NCI-H82 treated with DMSO at 0.1 percent for 48 hours (cell line): ENCODE results near the gene VWA3B.
"Not testable (repeated sequence)": the region's sequence is repeated elsewhere in the genome, so short reads cannot be mapped to it uniquely, and the experiment has no call there.

Experiments used
- DNase-seq: peaks from one replicate; lab custom pipeline; 2025; ENCODE audit not compliant: unreplicated experiment; lab: John Stamatoyannopoulos, UW

Gene VWA3B

DNA sequence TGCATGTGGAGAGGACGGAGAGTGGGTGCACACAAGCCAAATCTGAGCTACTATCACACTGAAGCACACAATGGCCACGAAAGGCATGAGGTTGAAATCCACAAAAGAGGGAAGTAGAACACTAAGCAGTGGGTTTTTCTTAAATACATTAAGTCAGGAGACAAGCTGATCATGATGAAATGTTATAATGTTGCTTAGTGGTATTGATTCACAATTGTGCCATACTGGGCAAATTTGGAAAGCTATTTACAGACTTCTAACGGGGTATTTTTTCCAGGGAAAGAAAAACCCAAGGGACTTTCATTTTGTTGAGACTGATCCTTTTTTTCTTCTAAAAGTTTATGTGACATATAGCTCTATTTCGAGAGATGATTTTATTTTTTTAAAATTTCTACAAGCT lies 158.5 kb downstream of the VWA3B start:
- DNase-seq = no peak

DNA sequence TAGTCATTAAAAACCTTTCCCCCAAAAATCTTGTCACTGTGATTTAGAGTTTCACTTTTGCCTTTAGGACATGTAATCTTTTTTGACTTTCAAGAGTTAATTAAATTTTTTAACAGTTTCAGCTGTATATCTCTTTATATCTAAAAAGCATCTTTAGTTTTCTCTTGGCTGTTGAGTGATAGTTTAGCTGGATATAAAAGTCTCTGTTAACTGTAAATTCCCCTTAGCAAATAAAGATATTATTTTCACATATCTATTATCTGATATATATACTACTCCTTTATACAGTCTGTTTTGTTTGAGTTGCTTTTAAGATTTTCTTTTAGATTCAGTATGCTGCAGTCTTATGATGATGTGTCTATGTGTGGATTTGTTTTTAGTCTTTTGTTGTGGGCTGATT lies 160.4 kb downstream of the VWA3B start:
- DNase-seq = no peak

- no peak for DNase-seq
Observed at GRCh38 chr2:98252038-98252773, 165.2 kb downstream of the VWA3B start.

DNA sequence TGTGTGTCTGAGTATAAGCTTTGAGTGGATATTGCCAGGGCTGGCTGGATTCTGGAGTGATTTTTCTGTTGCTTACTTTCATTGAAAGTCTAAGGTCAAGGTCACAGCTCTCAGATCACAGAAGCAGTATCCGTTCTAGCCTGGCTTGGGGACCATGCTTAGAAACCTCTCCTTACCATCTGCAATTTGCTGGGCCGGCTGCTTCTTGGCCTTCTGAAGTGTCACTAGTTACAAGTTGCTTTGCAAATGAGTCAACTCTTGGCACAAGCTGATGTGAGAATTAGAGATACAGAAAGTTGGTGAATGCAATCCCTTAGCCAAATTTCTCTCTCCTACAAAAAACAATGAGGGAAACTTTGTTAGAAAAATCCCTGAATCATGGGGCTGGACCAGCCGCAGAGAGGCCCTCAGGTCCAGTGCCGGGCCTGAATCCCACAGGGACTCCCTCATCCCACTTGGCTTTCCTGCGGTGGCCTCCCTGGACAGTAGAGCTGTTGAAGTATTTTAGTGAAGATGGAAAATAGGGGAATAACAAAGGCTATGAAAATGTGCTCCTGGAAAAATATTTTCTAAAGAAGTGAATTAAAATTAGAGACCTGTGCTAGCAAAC lies 166.6 kb downstream of the VWA3B start:
- no peak for DNase-seq

DNA sequence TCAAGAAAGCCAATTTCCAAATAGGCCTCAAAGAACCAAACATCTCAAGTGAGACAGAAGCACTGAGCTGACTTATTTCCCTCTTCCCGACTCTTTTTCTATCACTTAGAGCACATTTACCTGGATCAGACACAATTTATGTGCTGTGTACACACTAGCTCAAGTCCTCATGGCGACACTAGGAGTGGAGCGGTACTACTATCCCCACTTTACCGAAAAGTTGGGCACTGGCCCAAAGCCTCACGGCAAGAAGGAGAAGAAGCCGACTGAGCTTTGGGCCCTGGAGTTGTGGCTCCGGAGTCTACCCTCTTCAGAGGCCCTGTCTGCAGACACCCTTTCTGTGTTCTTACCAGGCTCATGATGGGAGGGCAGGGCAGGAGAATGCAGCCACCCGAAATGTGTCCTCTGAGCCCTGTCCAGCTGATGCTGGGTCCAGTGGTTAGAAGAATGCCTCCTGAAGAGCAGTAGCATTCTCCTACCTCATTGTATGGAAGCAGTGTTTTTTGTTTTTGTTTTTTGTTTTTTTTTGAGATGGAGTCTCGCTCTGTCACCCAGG lies 167.6 kb downstream of the VWA3B start:
- DNase-seq = no peak

DNA sequence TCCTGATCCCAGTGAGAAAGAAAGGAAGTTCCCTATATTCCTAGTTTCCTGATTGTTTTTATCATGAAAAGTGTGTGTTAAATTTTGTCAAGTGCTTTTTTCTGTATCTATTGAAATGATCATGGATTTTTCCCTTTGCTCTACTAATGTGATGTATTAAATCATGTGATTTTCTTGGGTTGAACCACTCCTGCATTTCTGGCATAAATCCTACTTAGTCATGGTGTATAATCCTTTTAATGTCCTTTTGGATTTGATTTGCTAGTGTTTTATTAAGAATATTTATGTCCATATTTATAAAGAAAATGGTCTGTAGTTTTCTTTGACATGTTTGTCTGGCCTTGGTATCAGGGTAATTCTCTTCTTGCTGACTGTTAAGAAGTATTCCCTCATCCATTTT lies 171.9 kb downstream of the VWA3B start:
- DNase-seq = no peak

DNA sequence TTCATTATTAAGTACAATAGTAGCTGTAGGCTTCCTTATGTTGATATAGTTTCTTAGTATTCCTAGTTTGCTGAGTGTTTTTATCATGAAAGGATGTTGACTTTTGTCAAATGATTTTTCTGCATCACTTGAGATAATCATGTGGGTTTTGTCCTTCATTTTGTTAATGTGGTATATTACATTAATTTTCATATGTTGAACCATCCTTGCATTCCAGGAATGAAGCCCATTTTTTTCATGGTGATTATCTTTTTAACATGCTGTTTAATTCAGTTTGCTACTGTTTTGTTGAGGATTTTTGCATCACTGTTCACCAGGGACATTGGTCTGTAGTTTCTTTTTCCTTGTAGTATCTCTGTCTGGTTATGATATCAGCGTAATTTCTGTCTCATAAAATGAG lies 176.4 kb downstream of the VWA3B start:
- DNase-seq = no peak

GRCh38 chr2:98268225-98268624 lies 181.3 kb downstream of the VWA3B start:
- DNase-seq = not testable (repeated sequence)

DNA sequence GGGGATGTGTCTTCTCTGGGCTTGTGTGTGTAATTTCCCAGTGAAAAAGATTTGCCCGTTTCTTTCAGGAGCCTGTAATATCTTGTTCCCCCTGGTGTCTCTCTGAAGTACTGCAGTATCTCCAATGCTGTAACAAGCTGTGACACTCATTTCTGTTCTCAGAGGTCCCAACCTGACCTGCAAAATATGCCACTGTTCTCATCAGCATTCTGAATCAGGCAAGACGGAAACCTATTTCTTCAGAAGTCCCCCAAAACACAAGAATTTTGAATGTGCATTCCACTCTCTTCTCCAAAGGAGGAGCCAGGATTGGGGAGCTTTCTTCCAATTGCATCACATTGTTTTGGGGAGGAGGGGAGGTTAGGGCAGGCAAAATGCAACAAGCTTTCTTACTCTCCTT lies 182.3 kb downstream of the VWA3B start:
- DNase-seq = peak; percentile 51

GRCh38 chr2:98269830-98270229 lies 182.9 kb downstream of the VWA3B start:
- DNase-seq = no peak

GRCh38 chr2:98277162-98277859 lies 190.3 kb downstream of the VWA3B start:
- DNase-seq = no peak

- no peak for DNase-seq
Observed at GRCh38 chr2:98278074-98278473, 191.1 kb downstream of the VWA3B start.

- DNase-seq = peak; percentile 13
Observed at GRCh38 chr2:98280376-98281102, 193.6 kb downstream of the VWA3B start.

DNA sequence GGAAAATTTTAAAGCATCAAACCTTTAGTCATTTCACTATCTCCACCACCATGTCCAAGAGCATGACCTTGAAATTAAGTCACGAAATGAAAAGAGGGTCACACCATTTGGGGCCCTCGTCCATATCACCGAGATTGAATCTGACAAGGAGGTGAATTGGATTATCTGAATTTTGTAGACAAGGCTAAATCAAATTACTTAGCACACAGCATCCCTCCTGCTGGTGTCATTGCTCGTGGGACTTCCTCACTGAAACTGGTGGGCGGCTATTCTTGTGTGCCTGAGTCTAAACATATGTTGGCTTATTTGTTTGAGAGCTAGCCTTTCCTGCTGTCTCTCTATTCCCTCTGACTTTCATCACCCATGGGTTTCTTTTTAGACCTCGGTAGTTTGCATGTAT lies 194.6 kb downstream of the VWA3B start:
- DNase-seq = peak; percentile 73

DNA sequence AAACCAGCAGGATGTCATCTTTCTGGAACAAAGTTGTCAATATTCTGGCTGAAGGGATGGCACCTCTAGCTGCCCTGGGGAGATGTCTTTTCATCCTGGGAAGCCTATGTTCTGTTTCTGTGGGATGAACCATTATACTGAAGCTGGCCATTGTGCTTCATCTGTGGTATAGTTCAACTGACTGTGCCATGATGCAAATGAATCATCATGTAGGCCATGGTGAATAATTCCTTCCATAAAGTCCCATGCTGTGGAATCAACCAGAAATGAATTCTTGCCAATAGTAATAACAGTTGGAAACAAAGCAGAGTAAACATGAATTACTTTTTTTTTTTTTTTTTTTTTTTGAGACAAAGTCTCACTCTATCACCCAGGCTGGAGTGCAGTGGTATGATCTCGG lies 195.1 kb downstream of the VWA3B start:
- DNase-seq = no peak

GRCh38 chr2:98293030-98293429 lies 206.1 kb downstream of the VWA3B start:
- DNase-seq = no peak

DNA sequence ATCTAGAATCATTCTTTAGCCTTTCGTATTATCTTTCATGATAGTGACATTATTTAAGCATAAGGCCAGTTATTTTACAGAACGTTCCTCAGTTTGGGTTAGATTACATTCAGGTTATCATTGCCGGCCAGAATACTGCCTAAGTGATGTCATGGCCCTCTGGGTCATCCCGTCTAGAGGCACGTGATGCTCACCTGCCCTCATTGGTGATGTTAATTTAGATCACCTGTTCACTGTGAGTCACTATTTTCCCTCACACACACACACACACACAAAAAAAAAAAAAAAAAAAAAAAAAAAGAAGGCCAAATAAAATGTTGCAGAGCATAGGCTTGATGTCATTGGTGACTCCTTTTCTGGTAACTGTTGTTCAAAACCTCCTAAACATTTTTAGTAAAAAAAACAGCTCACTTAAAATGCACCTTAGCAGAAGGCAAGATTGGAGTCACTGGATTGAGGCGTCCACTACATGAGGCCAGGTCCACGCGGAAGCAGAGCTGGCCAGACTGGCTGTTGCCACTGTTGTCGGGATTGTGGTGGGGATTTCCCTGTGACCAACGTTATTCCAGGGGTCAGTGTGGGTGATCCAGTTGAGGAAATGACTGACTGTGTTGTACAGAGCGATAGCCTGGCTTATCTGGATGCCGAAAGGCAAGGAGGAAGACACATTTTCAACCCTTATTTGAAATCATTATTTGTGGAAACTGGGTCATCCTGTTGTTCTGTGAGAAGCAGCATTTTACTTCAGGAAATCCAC lies 207.1 kb downstream of the VWA3B start:
- no peak for DNase-seq

- DNase-seq = no peak
Observed at GRCh38 chr2:98294711-98295110, 207.7 kb downstream of the VWA3B start.

DNA sequence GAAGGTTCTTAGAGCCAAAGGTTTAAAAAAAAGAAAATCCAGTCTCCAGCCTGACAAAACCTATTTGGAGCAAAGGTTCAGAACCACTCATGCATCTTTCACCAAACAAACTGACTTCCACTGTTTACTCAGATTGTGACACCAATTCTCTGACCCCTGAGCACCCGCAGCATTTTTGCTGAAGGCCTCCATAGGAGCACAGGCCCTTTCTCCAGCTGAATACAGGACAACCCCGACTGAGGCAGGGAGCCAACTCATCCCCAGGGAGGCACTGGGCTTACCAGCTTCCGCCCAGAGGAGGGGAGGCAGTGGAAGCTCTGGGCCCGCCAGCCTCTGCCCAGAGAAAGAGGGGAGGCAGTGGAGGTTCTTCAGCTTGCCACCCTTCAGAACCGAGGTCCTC lies 208.3 kb downstream of the VWA3B start:
- no peak for DNase-seq

GRCh38 chr2:98295721-98296414 lies 208.9 kb downstream of the VWA3B start:
- DNase-seq = no peak
